HEK293 (cell line): ENCODE measurements around the gene FHIT.

Experiments
- CTCF ChIA-PET: fragments of 350-600 bp; formaldehyde crosslinking; extraction: SDS; loops from one replicate; lab custom pipeline; 2021; ENCODE audit warnings: antibody characterized with exemption; lab: Yijun Ruan, JAX
- POLR2A ChIA-PET: fragments of 300-600 bp; formaldehyde crosslinking; extraction: SDS; loops from one replicate; lab custom pipeline; 2020; ENCODE audit warnings: antibody characterized with exemption, inconsistent platforms; lab: Yijun Ruan, JAX
- H3K27ac ChIP-seq: fragments of 200-500 bp; sonication (Bioruptor generic); 2 replicates; pipeline ENCODE4 v1.5.1; 2014; ENCODE audit warnings: low read depth, low read length, control low read depth, inconsistent platforms; ENCODE audit errors: extremely low read depth
- H3K36me3 ChIP-seq, 2 experiments: fragments of 200-500 bp in 1 of 2; sonication (Bioruptor generic) in 1 of 2; 1 replicate in 1 of 2; 2 replicates in 1 of 2; pipeline ENCODE4 v1.5.1; 2014 to 2017; ENCODE audit warnings: inconsistent platforms in 2 of 2, low read length in 2 of 2; ENCODE audit not compliant: control insufficient read depth in 2 of 2, insufficient read depth in 1 of 2
- H3K4me1 ChIP-seq: fragments of 200-500 bp; sonication (Bioruptor generic); 2 replicates; pipeline ENCODE4 v1.5.1; 2014; ENCODE audit warnings: mild to moderate bottlenecking, low read length, inconsistent platforms; ENCODE audit not compliant: control insufficient read depth, insufficient read depth
- H3K4me3 ChIP-seq: 2 replicates; pipeline ENCODE4 v1.5.1; 2011; ENCODE audit warnings: low read depth, mild to moderate bottlenecking, control low read depth, low read length, moderate library complexity
- H3K9me3 ChIP-seq: fragments of 200-500 bp; sonication (Bioruptor generic); 2 replicates; pipeline ENCODE4 v1.5.1; 2014; ENCODE audit warnings: low read depth, low read length, inconsistent platforms; ENCODE audit not compliant: control insufficient read depth, insufficient read depth
- BCL6B ChIP-seq: fragments of 450-650 bp; formaldehyde crosslinking; IDR thresholded peaks from 2 replicates; pipeline ENCODE4 v1.5.1; 2017; ENCODE audit warnings: missing biosample characterization, missing genetic modification characterization
- MZF1 ChIP-seq: fragments of 450-650 bp; formaldehyde crosslinking; IDR thresholded peaks from 2 replicates; pipeline ENCODE4 v1.5.1; 2017; ENCODE audit warnings: missing biosample characterization, missing genetic modification characterization, borderline replicate concordance
- OSR2 ChIP-seq: fragments of 450-650 bp; formaldehyde crosslinking; IDR thresholded peaks from 2 replicates; pipeline ENCODE4 v1.5.1; 2016; ENCODE audit warnings: missing biosample characterization, missing genetic modification characterization
- RBAK ChIP-seq: fragments of 450-650 bp; formaldehyde crosslinking; IDR thresholded peaks from 2 replicates; pipeline ENCODE4 v1.5.1; 2016; ENCODE audit warnings: missing biosample characterization, missing genetic modification characterization
- REST ChIP-seq: fragments of 450-650 bp; formaldehyde crosslinking; IDR thresholded peaks from 2 replicates; pipeline ENCODE4 v1.5.1; 2016; ENCODE audit warnings: missing biosample characterization, missing genetic modification characterization
- TRIM28 ChIP-seq: IDR thresholded peaks from 2 replicates; pipeline ENCODE4 v1.6.1; 2011; ENCODE audit warnings: low read length, control low read depth, borderline replicate concordance
- ZBTB17 ChIP-seq: fragments of 450-650 bp; formaldehyde crosslinking; IDR thresholded peaks from 2 replicates; pipeline ENCODE4 v1.5.1; 2016; ENCODE audit warnings: missing biosample characterization, missing genetic modification characterization
- ZBTB6 ChIP-seq: fragments of 450-650 bp; formaldehyde crosslinking; IDR thresholded peaks from 2 replicates; pipeline ENCODE4 v1.5.1; 2017; ENCODE audit warnings: missing biosample characterization, missing genetic modification characterization
- ZFP3 ChIP-seq: fragments of 450-650 bp; formaldehyde crosslinking; IDR thresholded peaks from 2 replicates; pipeline ENCODE4 v1.5.1; 2016; ENCODE audit warnings: low read depth, missing biosample characterization, missing genetic modification characterization
- ZNF138 ChIP-seq: fragments of 450-650 bp; formaldehyde crosslinking; IDR thresholded peaks from 2 replicates; pipeline ENCODE4 v1.5.1; 2016; ENCODE audit warnings: missing biosample characterization, missing genetic modification characterization, borderline replicate concordance
- ZNF16 ChIP-seq: fragments of 450-650 bp; formaldehyde crosslinking; IDR thresholded peaks from 2 replicates; pipeline ENCODE4 v1.5.1; 2016; ENCODE audit warnings: low read depth, missing biosample characterization, missing genetic modification characterization
- ZNF211 ChIP-seq: fragments of 450-650 bp; formaldehyde crosslinking; IDR thresholded peaks from 2 replicates; pipeline ENCODE4 v1.5.1; 2016; ENCODE audit warnings: low read depth, missing biosample characterization, missing genetic modification characterization
- ZNF23 ChIP-seq: fragments of 450-650 bp; formaldehyde crosslinking; IDR thresholded peaks from 2 replicates; pipeline ENCODE4 v1.5.1; 2016; ENCODE audit warnings: missing biosample characterization, missing genetic modification characterization, borderline replicate concordance
- ZNF24 ChIP-seq: fragments of 450-650 bp; formaldehyde crosslinking; IDR thresholded peaks from 2 replicates; pipeline ENCODE4 v1.5.1; 2016; ENCODE audit warnings: missing biosample characterization, missing genetic modification characterization
- ZNF292 ChIP-seq: fragments of 450-650 bp; formaldehyde crosslinking; IDR thresholded peaks from 2 replicates; pipeline ENCODE4 v1.5.1; 2016; ENCODE audit warnings: low read depth, missing biosample characterization, missing genetic modification characterization, borderline replicate concordance
- ZNF391 ChIP-seq: fragments of 450-650 bp; formaldehyde crosslinking; IDR thresholded peaks from 2 replicates; pipeline ENCODE4 v1.5.1; 2016; ENCODE audit warnings: low read depth, missing biosample characterization, missing genetic modification characterization, borderline replicate concordance
- ZNF48 ChIP-seq: fragments of 450-650 bp; formaldehyde crosslinking; IDR thresholded peaks from 2 replicates; pipeline ENCODE4 v1.5.1; 2016; ENCODE audit warnings: missing biosample characterization, missing genetic modification characterization
- ZNF530 ChIP-seq: fragments of 450-650 bp; formaldehyde crosslinking; IDR thresholded peaks from 2 replicates; pipeline ENCODE4 v1.5.1; 2016; ENCODE audit warnings: low read depth, missing biosample characterization, missing genetic modification characterization
- ZNF571 ChIP-seq: fragments of 450-650 bp; formaldehyde crosslinking; IDR thresholded peaks from 2 replicates; pipeline ENCODE4 v1.5.0; 2017; ENCODE audit warnings: missing biosample characterization, missing genetic modification characterization
- ZNF580 ChIP-seq: fragments of 450-650 bp; formaldehyde crosslinking; IDR thresholded peaks from 2 replicates; pipeline ENCODE4 v1.5.1; 2016; ENCODE audit warnings: missing biosample characterization, missing genetic modification characterization
- ZNF670 ChIP-seq: fragments of 450-650 bp; formaldehyde crosslinking; IDR thresholded peaks from 2 replicates; pipeline ENCODE4 v1.5.1; 2016; ENCODE audit warnings: missing biosample characterization, missing genetic modification characterization, low read depth
- ZNF704 ChIP-seq: fragments of 450-650 bp; formaldehyde crosslinking; IDR thresholded peaks from 2 replicates; pipeline ENCODE4 v1.5.1; 2016; ENCODE audit warnings: missing biosample characterization, missing genetic modification characterization
- ZSCAN16 ChIP-seq: fragments of 450-650 bp; formaldehyde crosslinking; IDR thresholded peaks from 2 replicates; pipeline ENCODE4 v1.5.1; 2016; ENCODE audit warnings: missing biosample characterization, missing genetic modification characterization
- ZSCAN23 ChIP-seq: fragments of 450-650 bp; formaldehyde crosslinking; IDR thresholded peaks from 2 replicates; pipeline ENCODE4 v1.5.1; 2016; ENCODE audit warnings: missing biosample characterization, missing genetic modification characterization

FHIT gene

GRCh38 chr3:59809710-59810444 is 1441.4 kb downstream of the FHIT start (continued):
- TF ChIP-seq ZNF23 (tag by site-specific recombination) = no peak
- TF ChIP-seq ZBTB17 (tag by site-specific recombination) = no peak
- TF ChIP-seq ZNF530 (tag by site-specific recombination) = no peak
- no peak for TF ChIP-seq ZBTB6 (tag by site-specific recombination)
- no peak for TF ChIP-seq ZNF48 (tag by site-specific recombination)
- no peak for TF ChIP-seq ZNF24 (tag by site-specific recombination)

GRCh38 chr3:59809016-59809415 is 1442.2 kb downstream of the FHIT start:
- ChIA-PET CTCF (interaction anchor here (0.7 kb wide), 1 partner anchor 9 kb away, joined by 4 read pairs; no protein-coding TSS in a partner anchor), POLR2A (no interaction called here)
- no peaks in the 10 kb centered on the region for H3K9me3 ChIP-seq
- TF ChIP-seq ZNF530 (tag by site-specific recombination) (no peak), REST (tag by site-specific recombination) (no peak), ZNF138 (tag by site-specific recombination) (no peak), ZNF292 (tag by site-specific recombination) (no peak), MZF1 (no peak), TRIM28 (no peak), ZSCAN16 (tag by site-specific recombination) (no peak), ZNF391 (tag by site-specific recombination) (no peak), RBAK (tag by site-specific recombination) (no peak), ZSCAN23 (tag by site-specific recombination) (no peak), OSR2 (tag by site-specific recombination) (no peak), ZNF704 (tag by site-specific recombination) (no peak), ZNF670 (no peak), ZNF571 (tag by site-specific recombination) (no peak), ZFP3 (tag by site-specific recombination) (no peak), ZNF580 (tag by site-specific recombination) (no peak), ZNF16 (tag by site-specific recombination) (no peak), BCL6B (tag by site-specific recombination) (no peak), ZNF211 (no peak)
- no peaks in the 10 kb centered on the region for H3K36me3 ChIP-seq
- H3K4me3 ChIP-seq = no peak overlapping the region
- H3K27ac ChIP-seq = no peak overlapping the region
- H3K4me1 ChIP-seq = no peaks in the 10 kb centered on the region
